Peyer's patch (tissue), 4 donors: ENCODE measurements around the gene RALGPS1.

ENCODE experiments used
- POLR2A ChIP-seq, 2 donors: fragments of 450-650 bp; IDR thresholded peaks; one replicate each; pipeline ENCODE4 v1.5.1; 2017; ENCODE audit warnings: antibody characterized with exemption in 2 of 2, mild to moderate bottlenecking in 2 of 2, moderate library complexity in 2 of 2
- TF ChIP-seq, protein P1 (sequence below), 6 experiments: fragments of 450-650 bp in 4 of 6; fragments of 200-600 bp in 2 of 6; sonication (generic) in 1 of 6; IDR thresholded peaks; one replicate each; pipeline ENCODE4 v1.5.1; 2017 to 2019; ENCODE audit warnings: antibody characterized with exemption in 6 of 6, mild to moderate bottlenecking in 3 of 6, moderate library complexity in 1 of 6

GRCh38 chr9:127084076-127085039 is 169.8 kb downstream of the RALGPS1 start:
- no peak for TF ChIP-seq POLR2A (IDR thresholded peaks at IDR 0.05)
- TF ChIP-seq, protein P1, sequence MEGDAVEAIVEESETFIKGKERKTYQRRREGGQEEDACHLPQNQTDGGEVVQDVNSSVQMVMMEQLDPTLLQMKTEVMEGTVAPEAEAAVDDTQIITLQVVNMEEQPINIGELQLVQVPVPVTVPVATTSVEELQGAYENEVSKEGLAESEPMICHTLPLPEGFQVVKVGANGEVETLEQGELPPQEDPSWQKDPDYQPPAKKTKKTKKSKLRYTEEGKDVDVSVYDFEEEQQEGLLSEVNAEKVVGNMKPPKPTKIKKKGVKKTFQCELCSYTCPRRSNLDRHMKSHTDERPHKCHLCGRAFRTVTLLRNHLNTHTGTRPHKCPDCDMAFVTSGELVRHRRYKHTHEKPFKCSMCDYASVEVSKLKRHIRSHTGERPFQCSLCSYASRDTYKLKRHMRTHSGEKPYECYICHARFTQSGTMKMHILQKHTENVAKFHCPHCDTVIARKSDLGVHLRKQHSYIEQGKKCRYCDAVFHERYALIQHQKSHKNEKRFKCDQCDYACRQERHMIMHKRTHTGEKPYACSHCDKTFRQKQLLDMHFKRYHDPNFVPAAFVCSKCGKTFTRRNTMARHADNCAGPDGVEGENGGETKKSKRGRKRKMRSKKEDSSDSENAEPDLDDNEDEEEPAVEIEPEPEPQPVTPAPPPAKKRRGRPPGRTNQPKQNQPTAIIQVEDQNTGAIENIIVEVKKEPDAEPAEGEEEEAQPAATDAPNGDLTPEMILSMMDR (IDR thresholded peaks at IDR 0.05): no peak
